ENCODE measurements around the gene SBF1.
"Not testable (repeated sequence)": the region's sequence is repeated elsewhere in the genome, so short reads cannot be mapped to it uniquely, and the experiment has no call there.

SBF1 gene

GRCh38 chr22:50419116-50419515, 55.7 kb downstream of the SBF1 start:
- ATAC-seq = no peak
- Mint-ChIP-seq H3K27ac (no peak overlapping the region), H3K27me3 (no peaks in the 10 kb centered on the region), H3K36me3 (peaks cover 43% of the 10 kb centered on the region), H3K4me3 (no peak overlapping the region), H3K4me1 (no peaks in the 10 kb centered on the region), H3K9me3 (no peaks in the 10 kb centered on the region)

- no peak for ATAC-seq
- Mint-ChIP-seq H3K4me3 (no peak overlapping the region), H3K4me1 (peaks cover 3% of the 10 kb centered on the region), H3K27ac (no peak overlapping the region), H3K9me3 (no peaks in the 10 kb centered on the region), H3K36me3 (peaks cover 43% of the 10 kb centered on the region), H3K27me3 (no peaks in the 10 kb centered on the region)
Observed at GRCh38 chr22:50418624-50419023, 56.2 kb downstream of the SBF1 start.

GRCh38 chr22:50417411-50418210, 57.2 kb downstream of the SBF1 start:
- Mint-ChIP-seq H3K36me3 (peaks cover 45% of the 10 kb centered on the region), H3K4me3 (no peak overlapping the region), H3K27ac (no peak overlapping the region), H3K27me3 (no peaks in the 10 kb centered on the region), H3K4me1 (peaks cover 5% of the 10 kb centered on the region), H3K9me3 (no peaks in the 10 kb centered on the region)
- no peak for ATAC-seq

- Mint-ChIP-seq H3K27me3 (no peaks in the 10 kb centered on the region), H3K4me3 (no peak overlapping the region), H3K36me3 (peaks cover 45% of the 10 kb centered on the region), H3K27ac (no peak overlapping the region), H3K4me1 (peaks cover 5% of the 10 kb centered on the region), H3K9me3 (no peaks in the 10 kb centered on the region)
- no peak for ATAC-seq
Observed at GRCh38 chr22:50416996-50417395, 57.8 kb downstream of the SBF1 start.

- Mint-ChIP-seq H3K9me3 (no peaks in the 10 kb centered on the region), H3K4me1 (peaks cover 5% of the 10 kb centered on the region), H3K27ac (no peak overlapping the region), H3K36me3 (peaks cover 44% of the 10 kb centered on the region), H3K4me3 (no peak overlapping the region), H3K27me3 (no peaks in the 10 kb centered on the region)
- ATAC-seq = no peak
Observed at GRCh38 chr22:50415426-50415825, 59.4 kb downstream of the SBF1 start.

GRCh38 chr22:50414476-50415248, 60.2 kb downstream of the SBF1 start:
- peaks cover 5% of the 10 kb centered on the region for H3K4me1 Mint-ChIP-seq
- peaks cover 36% of the 10 kb centered on the region for H3K36me3 Mint-ChIP-seq
- H3K9me3 Mint-ChIP-seq = no peaks in the 10 kb centered on the region
- no peak overlapping the region for H3K27ac Mint-ChIP-seq
- ATAC-seq = no peak
- no peaks in the 10 kb centered on the region for H3K27me3 Mint-ChIP-seq
- no peak overlapping the region for H3K4me3 Mint-ChIP-seq

GRCh38 chr22:50408954-50409353, 65.9 kb downstream of the SBF1 start:
- Mint-ChIP-seq H3K36me3 (peaks cover 40% of the 10 kb centered on the region), H3K4me1 (peaks cover 21% of the 10 kb centered on the region)
- not testable (repeated sequence) for H3K27me3 Mint-ChIP-seq, H3K9me3 Mint-ChIP-seq, H3K27ac Mint-ChIP-seq, H3K4me3 Mint-ChIP-seq, ATAC-seq

GRCh38 chr22:50408311-50408710, 66.5 kb downstream of the SBF1 start:
- no peak overlapping the region for H3K4me3 Mint-ChIP-seq
- H3K27me3 Mint-ChIP-seq = no peaks in the 10 kb centered on the region
- no peak for ATAC-seq
- H3K36me3 Mint-ChIP-seq = peaks cover 39% of the 10 kb centered on the region
- H3K27ac Mint-ChIP-seq = no peak overlapping the region
- no peaks in the 10 kb centered on the region for H3K9me3 Mint-ChIP-seq
- H3K4me1 Mint-ChIP-seq = peaks cover 22% of the 10 kb centered on the region

GRCh38 chr22:50406416-50407170, 68.2 kb downstream of the SBF1 start:
- no peaks in the 10 kb centered on the region for H3K27me3 Mint-ChIP-seq
- no peak overlapping the region for H3K27ac Mint-ChIP-seq
- no peak overlapping the region for H3K4me3 Mint-ChIP-seq
- H3K4me1 Mint-ChIP-seq = peaks cover 34% of the 10 kb centered on the region
- no peaks in the 10 kb centered on the region for H3K9me3 Mint-ChIP-seq
- no peak for ATAC-seq
- peaks cover 50% of the 10 kb centered on the region for H3K36me3 Mint-ChIP-seq

DNA sequence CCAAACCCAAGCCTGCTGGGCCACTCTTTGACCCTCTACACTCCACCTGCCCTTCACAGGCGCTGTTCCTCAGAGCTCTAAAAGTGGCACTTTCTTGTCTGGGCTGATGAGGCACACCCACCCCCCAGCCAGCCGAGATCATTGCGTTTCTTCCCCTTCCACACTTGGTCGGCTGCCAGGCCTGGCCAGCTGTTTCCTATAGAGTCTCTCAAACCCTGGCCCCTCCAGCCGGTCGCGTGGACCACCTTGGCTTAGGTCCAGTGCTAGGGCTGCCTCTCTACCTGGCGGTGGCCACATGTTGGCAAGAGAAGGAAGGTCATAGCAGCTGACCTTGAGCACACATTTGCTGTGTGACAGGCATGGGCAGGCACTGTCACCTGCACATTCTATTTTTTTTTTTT, 71.1 kb downstream of the SBF1 start:
- ATAC-seq = no peak
- Mint-ChIP-seq H3K4me3 (no peak overlapping the region), H3K27ac (peak overlapping the region; percentile 80), H3K27me3 (no peaks in the 10 kb centered on the region), H3K9me3 (no peaks in the 10 kb centered on the region), H3K4me1 (peaks cover 57% of the 10 kb centered on the region), H3K36me3 (peaks cover 57% of the 10 kb centered on the region)

GRCh38 chr22:50401907-50402306, 72.9 kb downstream of the SBF1 start:
- Mint-ChIP-seq H3K27ac (peak overlapping the region; percentile 6), H3K4me1 (peaks cover 64% of the 10 kb centered on the region), H3K4me3 (no peak overlapping the region), H3K27me3 (no peaks in the 10 kb centered on the region), H3K9me3 (no peaks in the 10 kb centered on the region), H3K36me3 (peaks cover 51% of the 10 kb centered on the region)
- ATAC-seq = no peak

DNA sequence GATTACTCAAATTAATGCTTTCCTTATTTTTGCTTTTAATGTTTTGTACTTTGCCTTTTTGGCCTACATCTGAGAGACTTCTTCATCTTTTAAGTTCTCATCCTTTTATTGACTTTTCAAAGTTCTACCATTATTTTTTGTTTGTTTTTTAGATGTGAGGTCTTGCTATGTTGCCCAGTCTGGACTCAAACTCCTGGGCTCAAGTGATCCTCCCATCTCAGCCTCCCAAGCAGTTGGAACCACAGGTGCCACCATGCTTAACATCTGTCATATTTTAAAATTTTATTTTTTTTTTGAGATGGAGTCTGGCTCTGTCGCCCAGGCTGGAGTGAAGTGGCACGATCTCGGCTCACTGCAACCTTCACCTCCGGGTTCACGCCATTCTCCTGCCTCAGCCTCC, 73.9 kb downstream of the SBF1 start:
- Mint-ChIP-seq H3K27ac (peak overlapping the region; percentile 77), H3K36me3 (peaks cover 48% of the 10 kb centered on the region), H3K27me3 (no peaks in the 10 kb centered on the region), H3K4me1 (peaks cover 69% of the 10 kb centered on the region), H3K4me3 (no peak overlapping the region), H3K9me3 (no peaks in the 10 kb centered on the region)
- no peak for ATAC-seq

- Mint-ChIP-seq H3K36me3 (peaks cover 44% of the 10 kb centered on the region), H3K4me1 (peaks cover 64% of the 10 kb centered on the region), H3K27ac (peak overlapping the region; percentile 77), H3K4me3 (no peak overlapping the region), H3K27me3 (no peaks in the 10 kb centered on the region), H3K9me3 (no peaks in the 10 kb centered on the region)
- ATAC-seq = no peak
Observed at GRCh38 chr22:50400406-50400805, 74.4 kb downstream of the SBF1 start.

DNA sequence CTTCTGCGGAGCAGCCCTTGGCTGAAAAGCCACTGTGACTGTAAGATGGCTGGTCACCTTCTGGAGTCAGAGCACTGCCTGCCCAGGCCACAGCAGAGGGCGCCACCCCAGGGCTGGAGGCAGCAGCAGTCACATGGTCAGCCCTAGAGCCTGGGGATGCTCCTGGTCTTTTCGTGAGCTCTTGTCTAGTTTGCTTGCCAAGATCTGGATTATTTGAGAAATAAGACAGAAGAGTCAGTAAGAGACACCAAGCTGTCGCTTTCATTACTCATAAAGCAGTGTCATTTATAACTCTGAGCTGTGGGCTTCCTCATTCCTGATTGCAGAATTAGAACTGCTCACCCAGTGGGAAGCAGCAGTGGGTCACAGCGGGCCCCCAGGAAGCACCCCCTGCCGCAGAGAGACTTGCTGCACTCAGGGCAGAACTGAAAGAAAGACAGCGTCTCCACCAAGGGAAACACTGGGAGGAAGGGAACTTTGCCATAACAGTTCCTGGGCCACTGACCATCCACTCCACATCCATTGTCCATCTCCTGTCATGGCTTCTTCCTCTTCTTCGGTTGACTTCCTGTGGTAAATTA, 75.0 kb downstream of the SBF1 start:
- Mint-ChIP-seq H3K36me3 (peaks cover 44% of the 10 kb centered on the region), H3K4me3 (no peak overlapping the region), H3K4me1 (peaks cover 60% of the 10 kb centered on the region), H3K27ac (peak overlapping the region; percentile 77), H3K9me3 (no peaks in the 10 kb centered on the region), H3K27me3 (no peaks in the 10 kb centered on the region)
- ATAC-seq = peak; percentile 66
